Erythroblast (primary cell): ENCODE results near the gene ENTREP1.

Source experiments
- DNase-seq, 2 experiments: peaks; one replicate each; lab custom pipeline; 2025; lab: John Stamatoyannopoulos, UW
- GATA1 ChIP-seq: IDR thresholded peaks from 2 replicates; pipeline ENCODE4 v1.6.1; 2011; ENCODE audit warnings: low read depth, mild to moderate bottlenecking, control low read depth, low read length, moderate library complexity
- POLR2A ChIP-seq: IDR thresholded peaks from 2 replicates; pipeline ENCODE4 v1.6.1; 2011; ENCODE audit warnings: mild to moderate bottlenecking, low read length

Gene ENTREP1

GRCh38 chr9:69307446-69308205 lies 17.4 kb upstream of the ENTREP1 start:
- DNase-seq: no peak
- TF ChIP-seq POLR2A: no peak
- TF ChIP-seq GATA1: no peak

- DNase-seq: no peak
- TF ChIP-seq POLR2A (no peak), GATA1 (no peak)
Observed at GRCh38 chr9:69308206-69308931, 16.6 kb upstream of the ENTREP1 start.

GRCh38 chr9:69313175-69313574 lies 11.8 kb upstream of the ENTREP1 start:
- DNase-seq: no peak
- TF ChIP-seq POLR2A (no peak), GATA1 (no peak)

- TF ChIP-seq GATA1: no peak
- no peak for TF ChIP-seq POLR2A
- no peak for DNase-seq
Observed at GRCh38 chr9:69314547-69314946, 10.5 kb upstream of the ENTREP1 start.

- no peak for DNase-seq
Observed at GRCh38 chr9:69317081-69317480, 7.9 kb upstream of the ENTREP1 start.

GRCh38 chr9:69317894-69318293 lies 7.1 kb upstream of the ENTREP1 start:
- DNase-seq: no peak
- TF ChIP-seq GATA1: no peak
- no peak for TF ChIP-seq POLR2A

More at GRCh38 chr9:69317081-69317480, 7.9 kb upstream of the ENTREP1 start:
- TF ChIP-seq GATA1: no peak
- TF ChIP-seq POLR2A: no peak

- no peak for TF ChIP-seq GATA1
- TF ChIP-seq POLR2A: no peak
- no peak for DNase-seq
Observed at GRCh38 chr9:69319324-69320025, 5.5 kb upstream of the ENTREP1 start.

- DNase-seq: no peak
- TF ChIP-seq GATA1: no peak
- no peak for TF ChIP-seq POLR2A
Observed at GRCh38 chr9:69322256-69322655, 2.8 kb upstream of the ENTREP1 start.

GRCh38 chr9:69323861-69324260 lies 1.2 kb upstream of the ENTREP1 start:
- TF ChIP-seq POLR2A: no peak
- TF ChIP-seq GATA1: no peak
- no peak for DNase-seq

GRCh38 chr9:69325409-69326212 lies 596 bp downstream of the ENTREP1 start:
- peak; percentile 13 for DNase-seq
- no peak for TF ChIP-seq POLR2A
- TF ChIP-seq GATA1: no peak

GRCh38 chr9:69326261-69326660 lies 1.2 kb downstream of the ENTREP1 start:
- DNase-seq: no peak
- TF ChIP-seq POLR2A (no peak), GATA1 (no peak)

- TF ChIP-seq GATA1: no peak
- no peak for TF ChIP-seq POLR2A
- no peak for DNase-seq
Observed at GRCh38 chr9:69330580-69330979, 5.6 kb downstream of the ENTREP1 start.

GRCh38 chr9:69331444-69331843 lies 6.4 kb downstream of the ENTREP1 start:
- TF ChIP-seq GATA1 (no peak), POLR2A (no peak)
- DNase-seq: no peak

- no peak for TF ChIP-seq GATA1
- TF ChIP-seq POLR2A: no peak
- DNase-seq: no peak
Observed at GRCh38 chr9:69332067-69332685, 7.2 kb downstream of the ENTREP1 start.
